ENCODE results near the gene ZNF79.

- TF ChIP-seq POLR2A (IDR thresholded peaks at IDR 0.05) (no peak), EP300 (IDR thresholded peaks at IDR 0.05) (no peak)
- TF ChIP-seq, protein P1, sequence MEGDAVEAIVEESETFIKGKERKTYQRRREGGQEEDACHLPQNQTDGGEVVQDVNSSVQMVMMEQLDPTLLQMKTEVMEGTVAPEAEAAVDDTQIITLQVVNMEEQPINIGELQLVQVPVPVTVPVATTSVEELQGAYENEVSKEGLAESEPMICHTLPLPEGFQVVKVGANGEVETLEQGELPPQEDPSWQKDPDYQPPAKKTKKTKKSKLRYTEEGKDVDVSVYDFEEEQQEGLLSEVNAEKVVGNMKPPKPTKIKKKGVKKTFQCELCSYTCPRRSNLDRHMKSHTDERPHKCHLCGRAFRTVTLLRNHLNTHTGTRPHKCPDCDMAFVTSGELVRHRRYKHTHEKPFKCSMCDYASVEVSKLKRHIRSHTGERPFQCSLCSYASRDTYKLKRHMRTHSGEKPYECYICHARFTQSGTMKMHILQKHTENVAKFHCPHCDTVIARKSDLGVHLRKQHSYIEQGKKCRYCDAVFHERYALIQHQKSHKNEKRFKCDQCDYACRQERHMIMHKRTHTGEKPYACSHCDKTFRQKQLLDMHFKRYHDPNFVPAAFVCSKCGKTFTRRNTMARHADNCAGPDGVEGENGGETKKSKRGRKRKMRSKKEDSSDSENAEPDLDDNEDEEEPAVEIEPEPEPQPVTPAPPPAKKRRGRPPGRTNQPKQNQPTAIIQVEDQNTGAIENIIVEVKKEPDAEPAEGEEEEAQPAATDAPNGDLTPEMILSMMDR (IDR thresholded peaks at IDR 0.05), result no peak
Measured at GRCh38 chr9:127388037-127388855, 35.9 kb upstream of the ZNF79 start.
